HepG2 (cell line): Measurements from ENCODE around the gene LAPTM4A. TPM values are rescaled to one million over a fixed set of nuclear protein-coding genes. Genes with fewer than 3 reads are reported as not detected.

Experiments
- ATAC-seq: fragments of 200-7000 bp; cut with Tn5 transposase; 3 replicates; pipeline ENCODE4 v1.9.1; 2020; ENCODE audit warnings: mild to moderate bottlenecking, moderate library complexity
- BruUV-seq: library from RNA; stranded (reverse); fragments of 400-500 nt; replicated peaks from 2 replicates; lab custom pipeline; 2021; lab: Mats Ljungman, UMichigan
- CTCF ChIA-PET: fragments of 300-600 bp; formaldehyde crosslinking; extraction: SDS; loops from one replicate; lab custom pipeline; 2021; ENCODE audit warnings: low total read pairs, inconsistent platforms, low intra/inter-chr PET ratio; lab: Yijun Ruan, JAX
- POLR2A ChIA-PET: fragments of 350-600 bp; sonication (Branson Sonifier 250); formaldehyde crosslinking; loops from one replicate; lab custom pipeline; 2020; ENCODE audit warnings: antibody characterized with exemption, inconsistent platforms; lab: Yijun Ruan, JAX
- DNase-seq: peaks from one replicate; pipeline ENCODE4 v3.0.0-alpha.2; 2015; ENCODE audit warnings: low spot score
- FAIRE-seq: peaks from 3 replicates; lab custom pipeline; 2011; peaks lifted over from hg19 to GRCh38; lab: Jason Lieb, UNC
- H2AFZ ChIP-seq: one replicate; pipeline ENCODE4 v1.6.1; 2011; ENCODE audit warnings: low read length, inconsistent platforms
- H3K27ac ChIP-seq: fragments of 300-600 bp; 3 replicates; pipeline ENCODE4 v1.8.0; 2011; ENCODE audit warnings: mixed run types, mild to moderate bottlenecking, mixed read lengths, low read length, inconsistent platforms; ENCODE audit not compliant: insufficient read depth; ENCODE audit errors: extremely low read length
- H3K27me3 ChIP-seq, 2 experiments: fragments of 200-600 bp in 1 of 2; 2 replicates in 1 of 2; 3 replicates in 1 of 2; pipeline versions ENCODE4 v1.6.0 to v1.8.0; 2011; ENCODE audit warnings: low read length in 2 of 2, mild to moderate bottlenecking in 2 of 2, moderate library complexity in 2 of 2, inconsistent platforms in 1 of 2; ENCODE audit not compliant: insufficient read depth in 2 of 2, control insufficient read depth in 1 of 2
- H3K36me3 ChIP-seq, 2 experiments: fragments of 200-600 bp in 1 of 2; replicated peaks in 1 of 2; 2 replicates in 1 of 2; 3 replicates in 1 of 2; pipeline versions ENCODE4 v1.5.1 to v1.8.0; 2011; ENCODE audit warnings: low read length in 2 of 2, inconsistent platforms in 1 of 2; ENCODE audit not compliant: insufficient read depth in 2 of 2, control insufficient read depth in 1 of 2
- H3K4me1 ChIP-seq: 2 replicates; pipeline ENCODE4 v1.5.1; 2012; ENCODE audit warnings: low read length, inconsistent platforms; ENCODE audit not compliant: insufficient read depth
- H3K4me2 ChIP-seq: 2 replicates; pipeline ENCODE4 v1.6.0; 2011; ENCODE audit warnings: low read depth, low read length, inconsistent platforms
- H3K4me3 ChIP-seq, 3 experiments: fragments of 200-600 bp in 1 of 3; sonication (generic), shearing (Covaris generic) in 1 of 3; replicated peaks in 1 of 3; 2 replicates each; pipeline ENCODE4 v1.5.1; 2011 to 2016; ENCODE audit warnings: low read length in 3 of 3, inconsistent platforms in 2 of 3, low read depth in 2 of 3, mild to moderate bottlenecking in 2 of 3, control low read depth in 1 of 3, mixed read lengths in 1 of 3; ENCODE audit not compliant: insufficient read depth in 1 of 3
- H3K79me2 ChIP-seq: one replicate; pipeline ENCODE4 v1.6.1; 2011; ENCODE audit warnings: low read length, inconsistent platforms; ENCODE audit not compliant: insufficient read depth
- H3K9ac ChIP-seq: 2 replicates; pipeline ENCODE4 v1.6.0; 2011; ENCODE audit warnings: mild to moderate bottlenecking, low read depth, low read length, inconsistent platforms; ENCODE audit not compliant: insufficient read depth
- H3K9me3 ChIP-seq: 2 replicates; pipeline ENCODE4 v1.5.1; 2012; ENCODE audit warnings: mild to moderate bottlenecking, low read length
- H4K20me1 ChIP-seq: 2 replicates; pipeline ENCODE4 v1.6.0; 2011; ENCODE audit warnings: inconsistent platforms, mild to moderate bottlenecking, low read length, moderate library complexity; ENCODE audit not compliant: insufficient read depth
- ZNF543 ChIP-seq: sonication (generic); formaldehyde crosslinking; IDR thresholded peaks from 2 replicates; pipeline ENCODE4 v1.4.0; 2020; ENCODE audit warnings: mild to moderate bottlenecking, missing genetic modification reagents
- ZNF629 ChIP-seq: sonication (generic); formaldehyde crosslinking; conservative IDR thresholded peaks from 2 replicates; pipeline ENCODE4 v1.5.0; 2020; ENCODE audit warnings: missing genetic modification reagents
- ZNF792 ChIP-seq: IDR thresholded peaks from 2 replicates; pipeline ENCODE4 v1.6.1; 2016
- WGBS: methylation state at CpG from one replicate; pipeline ENCODE4 v1.1.6; 2017; ENCODE audit warnings: low lambda C conversion rate; 5-methylcytosine and 5-hydroxymethylcytosine counted together
- in situ Hi-C: cut with HindIII; loops from 2 replicates; pipeline ENCODE4 v1.10.0; 2017; ENCODE audit warnings: low pct_unique_long_range_greater_than_20kb; ENCODE audit not compliant: extremely low pct_ligation_motif_present
- intact Hi-C: fragments of 100-400 bp; cut with micrococcal nuclease; formaldehyde crosslinking; loops from one replicate; pipeline ENCODE4 v1.10.0; 2022; ENCODE audit not compliant: unreplicated experiment
- polyA plus RNA-seq, 8 experiments: library from polyadenylated mRNA; depleted of rRNA in 3 of 8; stranded (reverse) in 7 of 8; unstranded in 1 of 8; fragments of >200 nt; fragmentation: Illumina TruSeq in 4 of 8; extraction: Trizol in 4 of 8; gene quantifications; 2 replicates each; pipeline versions ENCODE4 v1.2.1 to v1.2.3, GENCODE V29; 2011 to 2016; ENCODE audit warnings: low read depth in 4 of 8, missing spikeins in 1 of 8, mixed read lengths in 1 of 8; ENCODE audit not compliant: insufficient read depth in 1 of 8
- total RNA-seq, 5 experiments: library from RNA; depleted of rRNA; stranded (reverse); fragments of >200 nt; fragmentation: Illumina TruSeq; extraction: Trizol; gene quantifications; 2 replicates each; pipeline ENCODE4 v1.2.3, GENCODE V29; 2016; ENCODE audit warnings: low read depth in 1 of 5
- TF ChIP-seq, protein P1 (sequence below): IDR thresholded peaks from 2 replicates; pipeline ENCODE4 v1.6.1; 2016
- TF ChIP-seq, protein P2 (sequence below): sonication (generic); formaldehyde crosslinking; IDR thresholded peaks from 2 replicates; pipeline ENCODE4 v1.4.0; 2020; ENCODE audit warnings: missing genetic modification reagents, borderline replicate concordance

LAPTM4A gene
- total and polyA plus RNA-seq, 2 of the 13 experiments (the other 11 are each of a cell fraction or from before 2014, with no cell fraction given): 116 to 558 TPM

DNA sequence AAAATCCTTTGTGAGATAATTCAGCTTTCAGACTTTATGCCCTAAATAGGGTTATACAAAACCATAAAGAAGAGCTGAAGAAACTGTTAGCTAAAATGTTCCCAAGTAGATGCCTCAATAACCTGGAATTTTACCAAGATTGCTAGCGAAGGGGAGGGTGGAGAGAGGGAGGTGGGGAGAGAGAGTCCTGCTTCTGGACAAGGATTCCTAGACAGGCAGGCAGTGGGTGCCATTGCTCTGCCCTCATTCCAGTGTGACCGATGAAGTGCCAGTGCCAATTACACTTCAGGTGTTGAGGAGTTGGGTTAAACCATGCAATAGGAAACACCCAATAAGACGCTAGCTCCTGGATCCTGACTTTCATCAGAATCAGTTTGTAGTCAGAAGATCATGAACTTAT lies 18.1 kb downstream of the LAPTM4A start:
- no TSS peak for BruUV-seq
- WGBS: 93% methylated on average over 3 of the region's 3 CpGs
- in situ Hi-C loops: no loop called here
- ATAC-seq (no peak), FAIRE-seq (no peak), DNase-seq (no peak)
- no peak overlapping the region for H3K4me2 ChIP-seq
- H3K27me3 ChIP-seq: no peaks in the 10 kb centered on the region
- H3K9ac ChIP-seq: no peak overlapping the region
- ChIA-PET POLR2A (interaction anchor here (1.2 to 2.6 kb wide), 2 partner anchors 18 to 192 kb away, joined by 3 to 14 read pairs; partner anchors contain the start of gene LAPTM4A), CTCF (no interaction called here)
- TF ChIP-seq, protein P1, sequence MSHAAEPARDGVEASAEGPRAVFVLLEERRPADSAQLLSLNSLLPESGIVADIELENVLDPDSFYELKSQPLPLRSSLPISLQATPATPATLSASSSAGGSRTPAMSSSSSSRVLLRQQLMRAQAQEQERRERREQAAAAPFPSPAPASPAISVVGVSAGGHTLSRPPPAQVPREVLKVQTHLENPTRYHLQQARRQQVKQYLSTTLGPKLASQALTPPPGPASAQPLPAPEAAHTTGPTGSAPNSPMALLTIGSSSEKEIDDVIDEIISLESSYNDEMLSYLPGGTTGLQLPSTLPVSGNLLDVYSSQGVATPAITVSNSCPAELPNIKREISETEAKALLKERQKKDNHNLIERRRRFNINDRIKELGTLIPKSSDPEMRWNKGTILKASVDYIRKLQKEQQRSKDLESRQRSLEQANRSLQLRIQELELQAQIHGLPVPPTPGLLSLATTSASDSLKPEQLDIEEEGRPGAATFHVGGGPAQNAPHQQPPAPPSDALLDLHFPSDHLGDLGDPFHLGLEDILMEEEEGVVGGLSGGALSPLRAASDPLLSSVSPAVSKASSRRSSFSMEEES: no peak
- no peak for TF ChIP-seq ZNF543 (CRISPR knock-in tag)
- TF ChIP-seq ZNF792: no peak
- TF ChIP-seq ZNF629 (CRISPR knock-in tag): no peak
- TF ChIP-seq, protein P2, sequence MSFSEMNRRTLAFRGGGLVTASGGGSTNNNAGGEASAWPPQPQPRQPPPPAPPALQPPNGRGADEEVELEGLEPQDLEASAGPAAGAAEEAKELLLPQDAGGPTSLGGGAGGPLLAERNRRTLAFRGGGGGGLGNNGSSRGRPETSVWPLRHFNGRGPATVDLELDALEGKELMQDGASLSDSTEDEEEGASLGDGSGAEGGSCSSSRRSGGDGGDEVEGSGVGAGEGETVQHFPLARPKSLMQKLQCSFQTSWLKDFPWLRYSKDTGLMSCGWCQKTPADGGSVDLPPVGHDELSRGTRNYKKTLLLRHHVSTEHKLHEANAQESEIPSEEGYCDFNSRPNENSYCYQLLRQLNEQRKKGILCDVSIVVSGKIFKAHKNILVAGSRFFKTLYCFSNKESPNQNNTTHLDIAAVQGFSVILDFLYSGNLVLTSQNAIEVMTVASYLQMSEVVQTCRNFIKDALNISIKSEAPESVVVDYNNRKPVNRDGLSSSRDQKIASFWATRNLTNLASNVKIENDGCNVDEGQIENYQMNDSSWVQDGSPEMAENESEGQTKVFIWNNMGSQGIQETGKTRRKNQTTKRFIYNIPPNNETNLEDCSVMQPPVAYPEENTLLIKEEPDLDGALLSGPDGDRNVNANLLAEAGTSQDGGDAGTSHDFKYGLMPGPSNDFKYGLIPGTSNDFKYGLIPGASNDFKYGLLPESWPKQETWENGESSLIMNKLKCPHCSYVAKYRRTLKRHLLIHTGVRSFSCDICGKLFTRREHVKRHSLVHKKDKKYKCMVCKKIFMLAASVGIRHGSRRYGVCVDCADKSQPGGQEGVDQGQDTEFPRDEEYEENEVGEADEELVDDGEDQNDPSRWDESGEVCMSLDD (CRISPR knock-in tag): no peak
- peaks cover 33 to 81% of the 10 kb centered on the region in 2 experiments for H3K36me3 ChIP-seq
- H3K9me3 ChIP-seq: no peaks in the 10 kb centered on the region
- H3K27ac ChIP-seq: no peak overlapping the region
- intact Hi-C loops: no loop called here
- no peak overlapping the region for H3K4me3 ChIP-seq
- peaks cover 3% of the 10 kb centered on the region for H3K79me2 ChIP-seq
- H3K4me1 ChIP-seq: peaks cover 3% of the 10 kb centered on the region
- H2AFZ ChIP-seq: no peak overlapping the region
- no peaks in the 10 kb centered on the region for H4K20me1 ChIP-seq
